HS-5 (cell line): ENCODE results near the gene PHIP.
A peak's percentile ranks its signal among the peaks of the same experiment; 100 is the strongest.

Experiments used
- DNase-seq: peaks from one replicate; pipeline ENCODE4 v3.0.0-alpha.2; 2012; ENCODE audit warnings: low read depth

Gene PHIP

DNA sequence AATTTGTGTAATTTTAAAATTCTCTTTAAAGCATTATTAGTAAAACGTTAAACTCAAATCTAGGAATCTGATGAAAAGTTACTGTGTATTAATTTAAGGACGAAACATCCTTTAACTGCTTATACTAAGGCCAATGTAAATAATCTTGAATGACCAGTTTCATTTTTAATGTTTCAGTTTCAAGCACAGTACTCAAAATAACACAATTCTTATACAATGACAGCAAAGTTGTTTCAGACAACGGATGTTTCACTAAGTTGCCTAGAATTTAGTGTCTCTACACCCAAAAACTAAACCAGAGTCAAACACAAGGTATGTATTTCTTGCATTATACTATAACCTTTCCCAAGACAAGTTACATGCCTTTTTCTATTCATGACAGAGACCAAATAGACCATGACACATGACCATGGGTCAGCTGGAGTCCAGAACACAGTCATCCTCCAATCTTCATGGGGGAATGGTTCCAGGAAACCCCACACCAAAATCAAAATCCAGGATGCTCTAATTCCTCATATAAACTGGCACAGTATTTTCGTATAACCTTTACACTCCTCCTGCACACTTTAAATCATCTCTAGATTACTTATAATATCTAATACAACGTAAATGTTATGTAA, 7.7 kb downstream of the PHIP start:
- DNase-seq = no peak

DNA sequence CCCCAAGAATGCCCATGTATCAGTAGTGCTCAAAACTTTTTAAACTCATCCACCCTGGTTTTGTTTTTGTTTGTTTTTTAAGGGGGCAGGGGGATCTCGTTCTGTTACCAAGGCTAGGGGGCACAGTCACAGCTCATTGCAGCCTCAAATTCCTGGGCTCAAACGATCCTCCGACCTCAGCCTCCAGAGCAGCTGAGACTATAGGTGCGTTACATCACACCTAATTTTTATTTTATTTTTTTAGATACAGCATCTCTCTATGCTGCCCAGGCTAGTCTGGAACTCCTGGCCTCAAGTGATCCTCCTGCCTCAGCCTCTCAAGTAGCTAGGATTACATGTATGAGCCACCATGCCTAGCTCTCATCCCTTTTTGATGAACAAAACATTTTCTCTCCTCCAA, 11.2 kb downstream of the PHIP start:
- no peak for DNase-seq

DNA sequence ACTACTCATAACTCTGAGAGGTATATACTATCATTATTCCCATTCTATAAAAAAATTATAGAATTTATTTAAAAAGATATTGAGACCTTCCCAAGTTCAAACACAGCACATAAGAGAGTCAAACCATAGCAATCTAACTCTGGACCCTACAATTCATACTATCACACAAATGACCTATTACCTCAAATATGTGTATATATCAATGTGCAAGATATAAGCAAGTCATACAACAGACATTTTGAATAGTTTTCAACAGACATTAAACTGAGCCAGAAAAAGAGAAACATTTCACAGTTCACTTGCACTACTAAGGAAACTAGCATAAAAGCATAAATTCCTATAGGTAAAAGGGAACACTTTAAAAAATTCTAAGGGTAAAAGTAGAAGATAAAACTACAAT, 11.7 kb downstream of the PHIP start:
- DNase-seq = no peak

DNA sequence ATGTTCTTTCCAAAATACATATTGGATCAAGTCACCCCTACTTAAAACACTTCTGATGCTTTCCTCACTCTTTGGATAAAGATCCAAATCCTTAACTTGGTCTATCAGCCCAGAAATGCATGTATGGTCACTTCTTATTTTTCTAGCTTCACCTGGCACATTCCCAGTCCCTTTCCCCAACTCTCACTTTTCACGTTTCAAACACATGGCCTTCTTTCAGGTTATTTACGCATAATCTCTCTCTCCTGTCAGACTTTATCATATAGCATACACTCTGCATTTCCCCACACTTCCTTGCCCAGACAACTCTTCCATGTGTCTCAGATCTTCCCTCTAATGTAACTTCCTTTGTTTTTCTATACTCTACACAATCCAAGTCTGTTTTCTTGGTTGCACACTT, 12.8 kb downstream of the PHIP start:
- DNase-seq = no peak

DNA sequence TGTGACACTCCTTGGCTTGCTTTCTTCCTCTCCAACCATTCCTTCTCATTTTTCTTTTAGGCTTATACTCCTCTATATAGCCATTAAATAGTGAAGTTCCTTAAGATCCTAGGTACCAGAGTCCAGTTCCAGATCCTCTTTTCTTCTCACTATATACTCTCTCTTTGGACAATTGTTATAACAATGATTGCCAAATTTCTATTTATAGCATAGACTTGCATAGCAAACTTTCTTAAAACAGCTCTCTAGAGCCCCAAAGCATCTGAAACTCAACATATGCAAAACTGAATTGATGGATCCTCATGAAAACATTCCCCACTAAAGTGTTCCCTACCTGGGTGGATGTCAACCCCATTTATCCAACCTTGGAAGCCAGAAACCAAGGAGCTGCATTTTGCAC, 13.4 kb downstream of the PHIP start:
- DNase-seq = no peak

DNA sequence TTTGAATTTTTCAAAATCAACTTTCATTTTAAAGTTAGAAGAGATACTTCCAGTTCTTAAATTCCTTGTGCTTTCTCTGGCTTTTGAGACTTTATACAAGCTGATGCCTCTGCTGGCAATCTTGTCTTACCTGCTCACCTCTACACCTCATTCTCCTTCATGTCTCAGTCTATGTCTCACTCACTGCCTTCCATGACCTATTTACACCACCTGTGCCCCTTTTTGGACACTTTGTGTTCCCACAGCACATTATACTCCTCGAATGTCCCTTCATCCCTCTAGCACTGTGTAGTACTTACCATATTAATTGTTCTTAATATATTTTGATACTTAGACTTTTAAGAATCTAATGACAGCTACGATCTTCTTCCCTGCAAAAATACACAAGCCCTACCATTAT, 15.3 kb downstream of the PHIP start:
- no peak for DNase-seq

DNA sequence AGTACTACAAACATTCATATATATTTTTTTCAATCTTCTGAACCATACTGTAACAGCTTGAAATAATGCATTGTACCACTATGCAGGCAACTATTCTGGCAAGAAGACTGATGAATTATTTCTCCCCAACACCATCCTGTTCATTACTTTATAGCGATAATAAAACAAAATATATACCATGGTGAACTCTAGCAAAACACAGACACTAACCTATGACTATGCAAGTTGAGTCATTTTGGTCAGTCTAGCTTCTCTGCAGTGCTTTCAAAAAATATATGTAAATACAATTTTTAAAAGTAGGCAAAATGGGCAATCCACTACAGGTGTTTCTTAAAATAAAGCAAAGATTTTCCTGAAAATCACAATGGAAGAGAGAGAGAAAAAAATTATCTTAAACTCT, 20.3 kb downstream of the PHIP start:
- no peak for DNase-seq

DNA sequence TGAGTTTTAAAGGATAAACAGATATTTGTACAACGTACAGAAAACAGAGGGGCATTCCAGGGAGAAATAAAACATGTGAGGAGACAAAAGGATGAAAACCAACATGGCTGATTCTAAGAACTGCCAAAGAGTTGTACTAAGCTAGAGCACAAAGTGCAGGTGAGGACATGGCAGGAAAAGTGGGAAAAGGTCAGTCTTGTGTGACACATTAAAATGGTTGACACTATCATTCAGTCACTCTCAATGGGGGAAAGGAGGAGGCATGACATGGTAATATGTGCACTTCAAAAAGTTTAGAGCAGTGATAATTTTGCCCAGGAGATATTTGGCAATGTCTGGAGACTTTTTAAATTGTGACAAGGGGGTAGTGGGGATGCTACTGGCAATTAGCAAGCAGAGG, 21.8 kb downstream of the PHIP start:
- no peak for DNase-seq

DNA sequence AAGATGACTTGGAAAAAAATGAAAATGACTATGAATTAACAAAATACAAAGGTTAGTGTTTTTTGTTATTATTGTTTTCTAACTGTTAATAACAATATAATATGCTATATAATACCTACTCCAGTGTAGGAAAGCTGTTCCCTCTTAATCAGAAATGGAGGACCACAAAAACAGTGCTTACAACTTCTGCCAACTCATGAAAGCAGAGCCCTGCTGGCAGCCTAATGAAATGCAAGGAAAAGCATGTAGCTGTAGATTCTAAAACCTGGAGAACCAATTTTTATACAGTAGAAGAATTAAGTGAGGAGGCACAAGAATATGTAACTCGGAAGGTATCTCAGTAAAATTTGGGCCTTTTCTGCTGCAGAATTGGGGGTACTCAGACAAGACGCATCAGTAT, 29.4 kb downstream of the PHIP start:
- DNase-seq = no peak

DNA sequence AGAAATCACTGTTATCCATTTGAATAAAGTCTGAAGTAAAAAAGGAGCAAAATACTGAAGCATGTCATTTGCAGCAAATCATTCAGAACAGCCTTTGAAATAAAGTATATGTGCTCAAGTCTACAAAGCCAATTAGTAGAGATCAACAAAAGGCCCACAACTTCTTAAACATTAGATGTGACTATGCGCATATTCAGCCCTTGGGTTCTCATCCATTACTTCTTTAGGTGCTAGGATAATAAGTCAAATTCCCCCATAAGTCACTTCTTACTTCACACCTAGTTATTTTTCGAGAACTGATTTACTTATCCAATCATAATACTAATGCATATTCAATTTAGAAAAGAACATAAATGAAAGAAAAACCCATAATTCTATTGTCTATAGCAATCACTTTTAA, 31.0 kb downstream of the PHIP start:
- no peak for DNase-seq

DNA sequence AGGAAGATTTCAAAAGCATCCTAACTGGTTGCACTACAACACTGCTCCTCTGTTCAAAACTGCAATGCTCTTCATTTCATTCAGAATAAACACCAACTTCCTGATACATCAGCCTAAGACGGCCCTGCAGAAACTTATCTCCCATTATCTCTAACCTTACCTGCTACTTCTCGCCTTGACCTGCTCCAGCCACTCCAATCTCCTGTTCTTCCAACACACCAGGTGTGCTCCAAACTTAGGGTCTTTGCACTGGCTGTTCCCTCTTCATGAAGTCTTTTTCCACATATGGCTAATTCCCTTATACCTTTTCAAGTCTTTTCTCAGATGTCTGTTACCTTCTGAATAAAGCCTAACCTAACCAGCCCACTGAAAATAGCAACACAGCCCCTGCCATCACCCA, 32.1 kb downstream of the PHIP start:
- DNase-seq = no peak

DNA sequence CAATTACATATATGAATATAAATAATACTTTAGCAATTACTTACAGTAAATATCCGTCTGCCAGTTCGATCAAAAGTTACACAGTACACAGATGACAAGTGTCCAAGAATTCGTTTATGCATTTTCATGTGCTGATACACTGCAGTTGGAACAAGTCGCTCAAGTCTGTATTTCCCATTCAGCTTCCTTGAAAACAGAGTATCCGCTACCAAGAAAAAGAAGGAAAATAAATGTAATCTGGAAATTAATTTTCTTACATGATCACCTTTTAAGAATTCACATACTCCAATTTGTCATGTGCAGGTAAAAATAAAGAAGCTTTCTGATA, 35.3 kb downstream of the PHIP start:
- DNase-seq = no peak

DNA sequence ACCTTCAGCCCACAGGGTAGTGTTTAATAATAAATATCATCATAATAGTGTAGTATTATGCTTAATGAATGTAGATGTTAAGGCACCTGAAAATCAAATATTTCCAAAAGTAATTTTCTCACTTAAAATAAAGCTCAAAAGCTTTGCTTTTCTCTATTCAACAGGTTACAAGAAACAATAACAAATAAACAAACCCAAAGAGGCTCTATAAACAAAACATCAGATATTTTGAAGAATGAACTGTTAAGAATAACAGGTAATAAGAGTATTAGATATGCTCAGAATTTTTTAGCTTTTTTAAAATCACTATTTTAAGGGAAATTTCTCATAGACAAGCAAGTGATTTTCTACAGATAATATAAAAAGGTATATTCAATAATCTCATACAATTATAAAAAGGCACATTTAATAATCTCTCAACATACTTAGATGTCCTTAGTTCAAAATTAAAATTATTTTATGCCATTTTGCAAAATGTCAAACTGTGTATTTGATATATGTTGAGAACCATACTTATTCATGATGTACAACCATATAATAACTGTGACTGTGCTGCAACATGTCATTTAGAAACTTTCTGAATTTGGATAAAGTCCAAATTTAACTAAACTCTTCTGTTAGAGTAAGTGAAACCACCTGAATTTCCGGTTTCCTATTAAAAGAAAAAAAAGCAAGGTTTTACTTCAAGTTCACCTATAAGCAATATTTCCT, 35.8 kb downstream of the PHIP start:
- DNase-seq = no peak

DNA sequence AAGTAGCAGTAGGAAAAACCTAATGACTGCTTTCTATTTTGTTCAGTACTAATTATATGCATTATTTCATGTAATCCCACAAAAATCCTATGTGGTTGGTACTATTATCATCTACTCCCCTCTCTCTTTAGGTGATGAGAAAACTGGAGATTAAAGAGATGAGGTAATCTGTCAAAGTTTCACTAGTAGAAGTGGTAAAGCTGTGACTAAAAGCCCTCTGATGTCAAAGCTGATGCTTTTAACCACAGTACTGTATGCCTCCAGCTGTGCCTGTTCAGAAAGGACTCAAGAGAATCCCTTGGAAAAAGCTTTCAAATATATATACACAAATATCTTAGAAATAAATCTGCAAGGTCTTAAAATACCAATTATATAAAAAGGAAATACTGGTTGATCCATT, 38.0 kb downstream of the PHIP start:
- no peak for DNase-seq

DNA sequence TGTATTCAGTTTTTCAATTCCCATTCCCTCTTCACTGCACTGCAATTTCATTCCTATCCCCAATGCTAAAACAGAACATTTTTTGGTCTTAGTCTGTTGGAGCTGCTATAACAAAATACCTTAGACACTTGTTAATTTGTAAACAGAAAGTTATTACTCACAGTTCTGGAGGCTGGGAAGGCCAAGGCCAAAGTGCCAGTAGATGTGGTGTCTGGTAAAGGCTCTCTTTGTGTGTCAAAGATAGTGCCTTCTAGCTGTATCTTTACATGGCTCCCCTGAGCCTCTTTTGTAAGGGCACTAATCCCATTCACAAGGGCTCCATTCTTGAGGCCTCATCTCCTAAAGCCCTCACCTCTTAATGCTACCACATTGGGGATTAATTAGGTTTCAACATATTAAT, 40.0 kb downstream of the PHIP start:
- DNase-seq = no peak

DNA sequence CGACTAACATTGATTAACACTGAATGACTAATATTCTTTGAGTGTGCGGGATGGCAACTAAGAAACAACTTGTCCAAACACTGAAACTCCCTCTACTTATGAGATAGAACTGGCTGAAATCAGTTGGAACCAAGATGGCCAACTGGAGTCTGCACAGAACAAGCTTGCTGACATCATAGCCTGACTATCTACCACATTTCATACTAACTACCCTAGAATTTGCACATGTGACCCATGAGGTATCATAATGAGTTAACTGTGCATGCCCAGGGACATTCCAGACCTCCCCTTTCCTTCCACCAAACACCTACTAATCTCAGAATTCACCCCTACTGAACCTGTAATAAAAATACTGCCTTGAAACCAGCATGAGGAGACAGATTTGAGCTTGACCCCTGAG, 43.2 kb downstream of the PHIP start:
- no peak for DNase-seq

DNA sequence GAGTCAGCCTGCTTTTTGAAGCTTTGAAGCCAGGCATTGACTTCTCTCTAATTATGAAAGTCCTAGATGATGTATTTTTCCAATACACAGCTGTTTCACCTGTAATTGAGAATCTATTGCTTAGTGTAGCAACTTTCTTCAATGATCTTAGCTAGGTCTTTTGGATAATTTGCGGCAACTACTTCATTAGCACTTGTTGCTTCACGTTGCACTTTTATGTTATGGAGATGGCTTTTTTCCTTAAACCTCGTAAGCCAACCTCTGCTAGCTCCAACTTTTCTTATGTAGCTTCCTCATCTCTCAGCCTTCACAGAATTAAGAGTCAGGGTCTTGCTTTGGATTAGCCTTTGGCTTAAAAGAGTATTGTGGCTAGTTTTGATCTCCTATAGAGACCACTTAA, 44.8 kb downstream of the PHIP start:
- no peak for DNase-seq

DNA sequence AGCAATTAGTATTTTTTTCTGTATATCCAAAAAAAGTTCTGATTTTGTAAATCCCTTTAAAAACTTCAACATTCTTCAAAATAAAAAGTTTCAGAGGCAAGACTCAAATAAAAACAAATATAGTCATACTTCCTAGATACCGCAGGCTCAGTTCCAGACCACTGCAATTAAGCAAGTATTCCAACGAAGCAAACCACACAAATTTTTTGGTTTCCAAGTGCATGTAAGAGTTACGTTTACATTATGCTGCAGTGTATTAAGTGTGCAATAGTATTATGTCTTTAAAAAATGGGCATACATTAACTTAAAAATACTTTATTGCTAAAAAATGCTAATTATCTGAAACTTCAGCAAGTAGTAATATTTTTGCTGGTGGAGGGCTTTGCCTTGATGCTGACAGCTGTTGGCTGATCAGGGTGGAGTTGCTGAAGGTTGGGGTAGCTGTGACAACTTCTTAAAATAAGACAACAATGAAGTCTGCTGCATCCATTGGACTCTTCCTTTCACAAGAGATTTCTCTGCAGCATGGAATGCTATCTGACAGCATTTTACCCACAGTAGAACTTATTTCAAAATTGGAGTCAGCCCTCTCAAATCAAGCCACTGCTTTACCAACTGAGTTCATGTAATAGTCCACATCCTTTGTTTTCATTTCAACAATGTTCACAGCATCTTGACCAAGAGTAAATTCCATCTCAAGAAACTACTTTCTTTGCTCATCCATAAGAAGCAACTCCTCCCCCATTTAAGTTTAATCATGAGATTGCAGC, 46.0 kb downstream of the PHIP start:
- DNase-seq = peak; percentile 32

DNA sequence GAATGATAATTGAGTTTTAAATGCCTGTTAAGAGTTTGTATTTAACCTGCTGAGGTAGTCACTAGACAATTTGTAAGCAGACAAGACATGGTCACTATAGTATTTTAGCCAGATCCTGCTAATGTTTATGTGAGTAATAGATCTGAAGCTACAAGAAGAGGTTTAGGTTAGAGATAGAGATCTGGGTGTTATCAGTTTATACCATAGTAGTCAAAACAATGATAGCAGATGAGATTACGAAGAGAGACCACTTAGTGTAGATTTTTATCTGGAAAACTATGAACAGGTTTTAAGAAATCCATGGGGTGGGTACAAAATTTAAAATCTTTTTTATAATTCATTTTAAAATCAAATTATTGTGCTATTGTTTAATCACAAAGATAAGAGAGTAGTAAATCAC, 47.5 kb downstream of the PHIP start:
- DNase-seq = no peak

DNA sequence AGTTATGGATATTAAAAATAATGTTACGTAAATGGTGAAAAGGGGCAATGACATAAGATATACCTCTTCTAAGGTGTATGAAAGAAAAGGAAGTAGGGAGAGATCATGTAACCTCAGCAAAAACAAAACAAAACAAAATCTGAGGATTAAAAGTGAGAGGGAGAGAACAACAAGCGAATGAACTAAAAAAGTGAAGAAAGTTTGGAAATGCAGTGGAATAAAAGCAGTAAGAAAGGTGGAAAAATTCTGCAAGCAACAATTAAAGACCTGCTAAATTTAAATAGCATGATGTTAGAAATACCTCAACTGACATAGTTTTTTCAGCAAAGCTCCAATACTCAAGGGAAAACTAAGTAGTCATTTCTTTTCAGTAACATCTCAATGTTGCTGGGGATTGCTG, 48.0 kb downstream of the PHIP start:
- DNase-seq = no peak

DNA sequence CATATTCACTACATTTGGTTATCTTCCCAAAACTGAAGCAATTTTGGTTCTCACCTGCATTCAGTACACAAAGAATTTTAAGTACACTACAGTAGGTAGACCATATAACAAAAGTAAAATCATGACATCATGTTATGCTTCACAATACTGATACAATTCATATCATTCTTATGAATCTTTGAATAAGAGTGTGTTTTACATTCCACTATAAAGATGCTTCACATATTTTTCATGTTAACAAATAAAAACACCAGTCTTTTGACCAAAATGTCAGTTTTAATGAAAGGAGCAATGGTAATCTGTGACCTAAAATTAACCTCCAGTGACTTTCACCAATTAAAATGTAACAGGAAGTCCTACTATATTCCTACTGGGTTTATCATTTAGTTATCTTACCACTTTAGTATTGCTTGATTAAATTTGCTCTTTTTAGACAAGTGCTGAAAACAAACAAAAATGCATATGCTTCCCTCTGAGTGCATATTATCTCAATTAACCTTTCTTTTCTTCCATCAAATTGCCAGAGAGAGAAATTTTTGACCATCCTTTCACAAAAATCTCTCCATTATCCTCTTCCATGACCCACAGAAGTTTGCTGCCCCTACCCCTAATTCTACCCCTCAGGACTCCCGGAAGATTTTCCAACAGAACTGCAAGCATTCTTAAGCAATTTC, 49.3 kb downstream of the PHIP start:
- peak; percentile 13 for DNase-seq

DNA sequence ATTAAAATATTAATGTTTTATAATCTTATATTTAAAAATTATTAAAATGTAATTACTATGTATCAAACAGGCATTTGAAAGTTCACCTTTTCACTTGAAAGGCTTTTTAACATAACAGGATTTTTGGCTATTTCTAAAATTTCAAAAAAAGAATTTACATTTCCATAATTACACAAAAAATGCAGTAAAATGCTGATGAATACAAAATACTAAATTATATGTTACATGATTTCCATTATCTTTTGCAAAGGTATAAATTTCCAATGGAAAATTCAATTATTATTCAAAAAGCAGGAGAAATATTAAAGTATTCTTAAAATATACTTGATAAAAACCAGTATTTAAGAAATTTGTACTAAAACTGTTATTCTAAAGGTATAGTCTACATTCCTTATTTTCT, 66.1 kb downstream of the PHIP start:
- no peak for DNase-seq

DNA sequence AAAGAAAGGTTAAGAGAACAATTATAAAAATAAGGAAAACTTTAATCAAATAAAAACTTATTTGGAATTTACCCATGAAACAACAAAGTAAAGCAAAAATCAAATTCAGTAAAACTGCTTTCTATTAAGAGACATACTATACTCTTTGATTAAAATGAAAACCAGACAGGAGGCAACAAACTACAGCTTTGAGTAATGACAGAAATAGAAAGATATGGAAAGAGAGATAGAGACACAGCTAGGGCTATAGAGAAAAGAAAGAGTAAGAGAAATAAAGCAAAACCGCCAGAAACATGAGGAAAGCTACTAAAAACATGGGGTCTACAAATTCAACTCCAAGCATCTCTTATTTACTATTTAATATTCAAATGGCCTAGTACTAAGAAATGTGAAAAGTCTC, 67.6 kb downstream of the PHIP start:
- DNase-seq = no peak
